ENCODE data around the gene ZNF521. TPM values are rescaled to one million over a fixed set of nuclear protein-coding genes. Genes with fewer than 3 reads are reported as not detected.

Gene ZNF521
- total and polyA plus RNA-seq, 2 of the 13 experiments (the other 11 are each of a cell fraction or from before 2014, with no cell fraction given), result 0.02 TPM; not detected in 1

- TF ChIP-seq BRF2 (CRISPR knock-in tag; IDR thresholded peaks at IDR 0.05) (no peak), ZNF468 (CRISPR knock-in tag; IDR thresholded peaks at IDR 0.05) (no peak)
Observed at GRCh38 chr18:25235401-25236042, 116.4 kb downstream of the ZNF521 start (continued).

- no peak for FAIRE-seq
Observed at GRCh38 chr18:25234740-25235345, 117.1 kb downstream of the ZNF521 start.

More at GRCh38 chr18:25234740-25235345, 117.1 kb downstream of the ZNF521 start:
- no TSS peak for BruUV-seq (replicated peaks)
- DNase-seq (ENCODE audit: low spot score) (peak; percentile 10), ATAC-seq (peak; percentile 83)
- CTCF ChIA-PET (ENCODE audit: low intra/inter-chr PET ratio, low total read pairs), result no interaction called here
- H3K27me3 ChIP-seq (ENCODE audit: control insufficient read depth in 1 of 2, insufficient read depth in 2 of 2, low read length in 2 of 2), result peaks cover 0 to 2% of the 10 kb centered on the region in 2 experiments; a peak in 2 of 5 replicates
- H3K4me1 ChIP-seq (ENCODE audit: insufficient read depth, low read length), result no peaks in the 10 kb centered on the region
- H3K9me3 ChIP-seq (ENCODE audit: low read length), result no peaks in the 10 kb centered on the region
- no peak overlapping the region for H3K27ac ChIP-seq (ENCODE audit: extremely low read length, insufficient read depth, low read length)
- H4K20me1 ChIP-seq (ENCODE audit: insufficient read depth, low read length), result no peaks in the 10 kb centered on the region
- 4% methylated on average over 3 of the region's 3 CpGs for WGBS (ENCODE audit: low lambda C conversion rate)
- POLR2A ChIA-PET, result no interaction called here
- no peaks in the 10 kb centered on the region for H3K36me3 ChIP-seq (replicated peaks in 1 of 2; ENCODE audit: control insufficient read depth in 1 of 2, insufficient read depth in 2 of 2, low read length in 2 of 2)
- no peak overlapping the region for H2AFZ ChIP-seq (ENCODE audit: low read length)
- H3K4me3 ChIP-seq (replicated peaks in 1 of 3; ENCODE audit: insufficient read depth in 1 of 3, low read depth in 2 of 3, low read length in 3 of 3), result no peak overlapping the region
- H3K9ac ChIP-seq (ENCODE audit: insufficient read depth, low read depth, low read length), result no peak overlapping the region
- H3K79me2 ChIP-seq (ENCODE audit: insufficient read depth, low read length), result no peaks in the 10 kb centered on the region
- TF ChIP-seq TAF1 (CRISPR knock-in tag; IDR thresholded peaks at IDR 0.05), result no peak
- no peak for TF ChIP-seq KLF16 (CRISPR knock-in tag; IDR thresholded peaks at IDR 0.05)
- TF ChIP-seq HNF4A (CRISPR knock-in tag; IDR thresholded peaks at IDR 0.05), result 0 out of 2 replicates have a peak, but pooled peaks have one; percentile 19
- TF ChIP-seq ARID3A (IDR thresholded peaks at IDR 0.05; ENCODE audit: low read depth, low read length), result 0 out of 2 replicates have a peak, but pooled peaks have one; percentile 50
- no peak for TF ChIP-seq SMAD1 (CRISPR knock-in tag; IDR thresholded peaks at IDR 0.05; ENCODE audit: borderline replicate concordance, low read depth)
- no peak for TF ChIP-seq HMGXB4 (CRISPR knock-in tag; IDR thresholded peaks at IDR 0.05; ENCODE audit: borderline replicate concordance in 1 of 2, low read depth in 1 of 2)
- no peak for TF ChIP-seq ZNF18 (CRISPR knock-in tag; IDR thresholded peaks at IDR 0.05; ENCODE audit: insufficient replicate concordance)
- in situ Hi-C loops (cut with HindIII; ENCODE audit: extremely low pct_ligation_motif_present, low pct_unique_long_range_greater_than_20kb) (no loop called here), intact Hi-C loops (cut with micrococcal nuclease; ENCODE audit: unreplicated experiment) (no loop called here)
- H3K4me2 ChIP-seq (ENCODE audit: low read depth, low read length), result no peak overlapping the region
